Activated CD8-positive, alpha-beta memory T cell treated with anti-CD3 and anti-CD28 coated beads for 1 hour (primary cell): Measurements from ENCODE around the gene LTBP1.
"Not testable (repeated sequence)": the region's sequence is repeated elsewhere in the genome, so short reads cannot be mapped to it uniquely, and the experiment has no call there.

Experiments used
- DNase-seq, 2 donors: peaks; one replicate each; pipeline ENCODE4 v3.0.0-alpha.2; 2020; ENCODE audit warnings: low read depth in 1 of 2; ENCODE audit errors: extremely low read depth in 1 of 2

The LTBP1 gene

GRCh38 chr2:32958821-32959220, 12.1 kb downstream of the LTBP1 start:
- no peak for DNase-seq

GRCh38 chr2:32960238-32960637, 13.5 kb downstream of the LTBP1 start:
- no peak for DNase-seq

GRCh38 chr2:32960647-32961403, 14.1 kb downstream of the LTBP1 start:
- no peak for DNase-seq

- no peak for DNase-seq
These were observed 15.9 kb downstream of the LTBP1 start for GRCh38 chr2:32962690-32963089.

- no peak for DNase-seq
These were observed 17.2 kb downstream of the LTBP1 start for GRCh38 chr2:32963941-32964340.

- DNase-seq: no peak
These were observed 18.9 kb downstream of the LTBP1 start for GRCh38 chr2:32965523-32966171.

GRCh38 chr2:32969444-32970162, 22.9 kb downstream of the LTBP1 start:
- DNase-seq: no peak

- DNase-seq: not testable (repeated sequence)
These were observed 27.0 kb downstream of the LTBP1 start for GRCh38 chr2:32973772-32974171.

GRCh38 chr2:32976409-32977063, 29.8 kb downstream of the LTBP1 start:
- DNase-seq: no peak

GRCh38 chr2:32977228-32977758, 30.5 kb downstream of the LTBP1 start:
- DNase-seq: no peak

GRCh38 chr2:32981612-32982011, 34.9 kb downstream of the LTBP1 start:
- no peak for DNase-seq

GRCh38 chr2:32983193-32983924, 36.6 kb downstream of the LTBP1 start:
- not testable (repeated sequence) for DNase-seq

GRCh38 chr2:32986480-32986879, 39.7 kb downstream of the LTBP1 start:
- DNase-seq: no peak

GRCh38 chr2:32988525-32988924, 41.8 kb downstream of the LTBP1 start:
- DNase-seq: no peak

GRCh38 chr2:32990556-32990955, 43.8 kb downstream of the LTBP1 start:
- DNase-seq: no peak

- no peak for DNase-seq
These were observed 44.5 kb downstream of the LTBP1 start for GRCh38 chr2:32991091-32991845.

- no peak for DNase-seq
These were observed 46.3 kb downstream of the LTBP1 start for GRCh38 chr2:32993005-32993539.

GRCh38 chr2:32997705-32998104, 51.0 kb downstream of the LTBP1 start:
- no peak for DNase-seq

GRCh38 chr2:33000986-33001385, 54.2 kb downstream of the LTBP1 start:
- DNase-seq: no peak
